ENCODE data around the gene LCORL.

Gene LCORL

GRCh38 chr4:18052158-18052557, 30.6 kb upstream of the LCORL start:
- no peak overlapping the region for H3K4me3 ChIP-seq (ENCODE audit: low read length, poor library complexity, severe bottlenecking)
- no peaks in the 10 kb centered on the region for H3F3A ChIP-seq (ENCODE audit: low read depth)
- no peak overlapping the region for H2AFZ ChIP-seq (ENCODE audit: low read length)
- H4K20me1 ChIP-seq (ENCODE audit: insufficient read depth, low read length, poor library complexity, severe bottlenecking), result no peaks in the 10 kb centered on the region
- no peak for TF ChIP-seq CTCF (conservative IDR thresholded peaks at IDR 0.05; ENCODE audit: low read length)
- no peak for TF ChIP-seq EZH2phosphoT487 (IDR thresholded peaks at IDR 0.05; ENCODE audit: borderline replicate concordance)
- no peaks in the 10 kb centered on the region; the same call in 1 of the 2 replicates for H3K9me2 ChIP-seq (replicated peaks; ENCODE audit: low read depth, low read length)
- H3K36me3 ChIP-seq (ENCODE audit: insufficient read depth, low read length), result no peaks in the 10 kb centered on the region
- peaks cover 32% of the 10 kb centered on the region for H3K27me3 ChIP-seq (ENCODE audit: insufficient read depth, low read length, poor library complexity, severe bottlenecking)
- no peak overlapping the region for H3K4me2 ChIP-seq (ENCODE audit: low read depth, low read length, poor library complexity, severe bottlenecking)
- H3K9me3 ChIP-seq (ENCODE audit: insufficient read depth, low read depth, low read length), result no peaks in the 10 kb centered on the region
- H3K9ac ChIP-seq (ENCODE audit: low read depth, low read length, poor library complexity, severe bottlenecking), result no peak overlapping the region
- no peaks in the 10 kb centered on the region for H3K4me1 ChIP-seq (ENCODE audit: insufficient read depth, low read length, poor library complexity, severe bottlenecking)
- no peaks in the 10 kb centered on the region for H3K79me2 ChIP-seq (ENCODE audit: insufficient read depth, low read length)

GRCh38 chr4:18051281-18051680, 29.7 kb upstream of the LCORL start:
- Histone ChIP-seq H4K20me1 (ENCODE audit: insufficient read depth, low read length, poor library complexity, severe bottlenecking) (no peaks in the 10 kb centered on the region), H3K9me2 (replicated peaks; ENCODE audit: low read depth, low read length) (no peaks in the 10 kb centered on the region; the same call in 1 of the 2 replicates), H3K4me1 (ENCODE audit: insufficient read depth, low read length, poor library complexity, severe bottlenecking) (no peaks in the 10 kb centered on the region), H3K9me3 (ENCODE audit: insufficient read depth, low read depth, low read length) (no peaks in the 10 kb centered on the region), H3K4me2 (ENCODE audit: low read depth, low read length, poor library complexity, severe bottlenecking) (no peak overlapping the region), H3K9ac (ENCODE audit: low read depth, low read length, poor library complexity, severe bottlenecking) (no peak overlapping the region), H3K79me2 (ENCODE audit: insufficient read depth, low read length) (no peaks in the 10 kb centered on the region), H3F3A (ENCODE audit: low read depth) (no peaks in the 10 kb centered on the region), H3K36me3 (ENCODE audit: insufficient read depth, low read length) (no peaks in the 10 kb centered on the region), H3K4me3 (ENCODE audit: low read length, poor library complexity, severe bottlenecking) (no peak overlapping the region), H2AFZ (ENCODE audit: low read length) (no peak overlapping the region), H3K27me3 (ENCODE audit: insufficient read depth, low read length, poor library complexity, severe bottlenecking) (peaks cover 28% of the 10 kb centered on the region)
- TF ChIP-seq CTCF (conservative IDR thresholded peaks at IDR 0.05; ENCODE audit: low read length) (no peak), EZH2phosphoT487 (IDR thresholded peaks at IDR 0.05; ENCODE audit: borderline replicate concordance) (no peak)

- H3F3A ChIP-seq (ENCODE audit: low read depth), result no peaks in the 10 kb centered on the region
- no peak overlapping the region for H3K9ac ChIP-seq (ENCODE audit: low read depth, low read length, poor library complexity, severe bottlenecking)
- no peak overlapping the region for H3K4me2 ChIP-seq (ENCODE audit: low read depth, low read length, poor library complexity, severe bottlenecking)
- TF ChIP-seq EZH2phosphoT487 (IDR thresholded peaks at IDR 0.05; ENCODE audit: borderline replicate concordance), result no peak
- TF ChIP-seq CTCF (conservative IDR thresholded peaks at IDR 0.05; ENCODE audit: low read length), result no peak
- H3K4me1 ChIP-seq (ENCODE audit: insufficient read depth, low read length, poor library complexity, severe bottlenecking), result no peaks in the 10 kb centered on the region
- no peaks in the 10 kb centered on the region for H3K9me3 ChIP-seq (ENCODE audit: insufficient read depth, low read depth, low read length)
- no peaks in the 10 kb centered on the region; the same call in 1 of the 2 replicates for H3K9me2 ChIP-seq (replicated peaks; ENCODE audit: low read depth, low read length)
- H3K4me3 ChIP-seq (ENCODE audit: low read length, poor library complexity, severe bottlenecking), result no peak overlapping the region
- H3K27me3 ChIP-seq (ENCODE audit: insufficient read depth, low read length, poor library complexity, severe bottlenecking), result peaks cover 20% of the 10 kb centered on the region
- H4K20me1 ChIP-seq (ENCODE audit: insufficient read depth, low read length, poor library complexity, severe bottlenecking), result no peaks in the 10 kb centered on the region
- no peak overlapping the region for H2AFZ ChIP-seq (ENCODE audit: low read length)
- no peaks in the 10 kb centered on the region for H3K79me2 ChIP-seq (ENCODE audit: insufficient read depth, low read length)
- no peaks in the 10 kb centered on the region for H3K36me3 ChIP-seq (ENCODE audit: insufficient read depth, low read length)
Measured at GRCh38 chr4:18050448-18050847, 28.9 kb upstream of the LCORL start.
